Fibroblast of villous mesenchyme (primary cell): Measurements from ENCODE around the gene CCDC70. TPM values are rescaled to one million over a fixed set of nuclear protein-coding genes. Genes with fewer than 3 reads are reported as not detected.

Experiments used
- DNase-seq: peaks from one replicate; pipeline ENCODE4 v3.0.0-alpha.2; 2010; ENCODE audit warnings: low read depth
- H3K4me3 ChIP-seq: 2 replicates; pipeline ENCODE4 v1.5.1; 2011; ENCODE audit warnings: low read depth, mild to moderate bottlenecking, low read length
- CTCF ChIP-seq: IDR thresholded peaks from 2 replicates; pipeline ENCODE4 v1.5.1; 2012; ENCODE audit warnings: low read depth, mild to moderate bottlenecking, low read length; ENCODE audit not compliant: insufficient read depth
- total RNA-seq: library from RNA; depleted of rRNA; stranded (reverse); fragments of >200 nt; gene quantifications from 2 replicates; pipeline ENCODE4 v1.2.3, GENCODE V29; 2012

Gene CCDC70
- total RNA-seq, 1 donor: not detected

- no peak for TF ChIP-seq CTCF
- DNase-seq: no peak
- no peak overlapping the region for H3K4me3 ChIP-seq
These were observed 24.8 kb upstream of the CCDC70 start for GRCh38 chr13:51837016-51837415.

- H3K4me3 ChIP-seq: no peak overlapping the region
- no peak for TF ChIP-seq CTCF
- DNase-seq: peak; percentile 25
These were observed 23.4 kb upstream of the CCDC70 start for GRCh38 chr13:51838240-51838846.

- TF ChIP-seq CTCF: no peak
- H3K4me3 ChIP-seq: no peak overlapping the region
- DNase-seq: no peak
These were observed 21.8 kb upstream of the CCDC70 start for GRCh38 chr13:51839711-51840540.

GRCh38 chr13:51840917-51841316, 20.9 kb upstream of the CCDC70 start:
- no peak overlapping the region for H3K4me3 ChIP-seq
- no peak for DNase-seq
- no peak for TF ChIP-seq CTCF

GRCh38 chr13:51841732-51842131, 20.0 kb upstream of the CCDC70 start:
- H3K4me3 ChIP-seq: no peak overlapping the region
- TF ChIP-seq CTCF: no peak
- DNase-seq: no peak

GRCh38 chr13:51843529-51843928, 18.2 kb upstream of the CCDC70 start:
- H3K4me3 ChIP-seq: no peak overlapping the region
- TF ChIP-seq CTCF: no peak
- no peak for DNase-seq
